ENCODE measurements around the gene OCEL1.

Gene OCEL1

DNA sequence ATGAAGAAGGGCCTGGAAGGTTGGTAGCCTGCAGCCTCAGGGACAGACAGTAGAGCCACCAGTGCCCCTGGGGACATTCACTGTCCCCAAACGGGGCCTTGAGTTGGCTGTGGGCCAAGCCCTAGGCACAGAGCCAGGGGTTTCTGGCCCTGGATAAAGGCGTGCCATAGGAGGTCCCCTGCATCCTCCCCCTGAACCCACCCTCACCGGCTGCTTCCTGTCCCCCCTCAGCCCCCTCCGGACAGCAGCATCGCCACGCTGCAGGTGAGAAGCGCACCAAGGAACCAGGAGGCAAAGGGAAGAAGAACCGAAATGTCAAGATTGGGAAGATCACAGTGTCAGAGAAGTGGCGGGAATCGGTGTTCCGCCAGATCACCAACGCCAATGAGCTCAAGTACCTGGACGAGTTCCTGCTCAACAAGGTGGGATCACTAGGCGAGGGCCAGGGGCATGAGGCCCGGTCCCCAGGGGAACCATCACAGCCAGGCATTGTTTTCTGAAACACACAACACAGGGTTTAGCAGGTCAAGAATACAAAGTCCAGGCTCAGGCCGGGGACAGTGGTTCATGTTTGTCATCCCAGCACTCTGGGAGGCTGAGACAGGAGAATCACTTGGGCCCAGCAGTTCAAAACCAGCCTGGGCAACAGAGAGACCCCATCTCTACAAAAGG lies 25.5 kb upstream of the OCEL1 start:
- Mint-ChIP-seq H3K4me1 (ENCODE audit: low read depth) (no peaks in the 10 kb centered on the region), H3K36me3 (ENCODE audit: low read depth) (peaks cover 73% of the 10 kb centered on the region), H3K27ac (no peak overlapping the region), H3K4me3 (no peak overlapping the region), H3K9me3 (no peaks in the 10 kb centered on the region), H3K27me3 (ENCODE audit: low read depth) (no peaks in the 10 kb centered on the region)
- DNase-seq (ENCODE audit: low spot score): no peak

DNA sequence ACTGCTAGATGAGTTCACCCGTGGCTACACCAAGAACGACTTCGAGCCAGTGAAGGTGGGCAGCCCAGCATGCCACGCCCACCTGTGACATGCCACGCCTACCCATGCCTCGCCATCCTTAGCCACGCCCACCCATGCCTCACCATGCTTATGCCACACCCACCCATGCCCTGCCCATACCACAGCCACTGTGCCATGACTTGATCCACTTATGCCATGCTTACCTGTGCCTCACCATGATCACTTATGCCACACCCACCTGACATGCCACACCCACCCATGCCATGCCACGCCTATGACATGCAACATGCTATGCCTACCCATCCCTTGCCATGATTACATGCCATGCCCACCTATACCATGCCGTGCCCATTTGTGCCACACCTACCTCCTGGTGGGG lies 23.8 kb upstream of the OCEL1 start:
- H3K27me3 Mint-ChIP-seq (ENCODE audit: low read depth): no peaks in the 10 kb centered on the region
- no peak overlapping the region for H3K4me3 Mint-ChIP-seq
- H3K36me3 Mint-ChIP-seq (ENCODE audit: low read depth): peaks cover 69% of the 10 kb centered on the region
- DNase-seq (ENCODE audit: low spot score): no peak
- no peak overlapping the region for H3K27ac Mint-ChIP-seq
- no peaks in the 10 kb centered on the region for H3K4me1 Mint-ChIP-seq (ENCODE audit: low read depth)
- no peaks in the 10 kb centered on the region for H3K9me3 Mint-ChIP-seq

DNA sequence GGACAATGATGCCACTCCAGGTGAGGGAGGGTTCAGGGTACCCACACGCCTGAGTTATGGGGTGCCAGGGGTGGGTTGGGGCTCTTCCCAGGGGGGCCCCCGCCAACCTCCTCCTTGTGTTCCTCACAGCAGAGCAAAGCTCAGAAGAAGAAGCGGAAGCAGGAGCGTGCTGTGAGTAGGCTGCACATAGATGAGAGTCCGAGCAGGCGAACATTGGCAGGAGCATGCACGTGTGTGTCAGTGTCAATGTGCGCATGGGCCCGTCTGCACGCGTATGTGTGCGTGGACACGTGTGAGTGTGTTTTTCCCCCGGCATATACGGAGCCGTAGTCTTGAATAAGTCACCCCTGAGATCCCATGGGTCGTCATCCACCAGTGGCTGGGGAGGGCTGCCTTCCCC lies 23.3 kb upstream of the OCEL1 start:
- no peak for DNase-seq (ENCODE audit: low spot score)
- no peaks in the 10 kb centered on the region for H3K4me1 Mint-ChIP-seq (ENCODE audit: low read depth)
- no peak overlapping the region for H3K27ac Mint-ChIP-seq
- H3K36me3 Mint-ChIP-seq (ENCODE audit: low read depth): peaks cover 64% of the 10 kb centered on the region
- H3K27me3 Mint-ChIP-seq (ENCODE audit: low read depth): no peaks in the 10 kb centered on the region
- no peak overlapping the region for H3K4me3 Mint-ChIP-seq
- H3K9me3 Mint-ChIP-seq: no peaks in the 10 kb centered on the region

DNA sequence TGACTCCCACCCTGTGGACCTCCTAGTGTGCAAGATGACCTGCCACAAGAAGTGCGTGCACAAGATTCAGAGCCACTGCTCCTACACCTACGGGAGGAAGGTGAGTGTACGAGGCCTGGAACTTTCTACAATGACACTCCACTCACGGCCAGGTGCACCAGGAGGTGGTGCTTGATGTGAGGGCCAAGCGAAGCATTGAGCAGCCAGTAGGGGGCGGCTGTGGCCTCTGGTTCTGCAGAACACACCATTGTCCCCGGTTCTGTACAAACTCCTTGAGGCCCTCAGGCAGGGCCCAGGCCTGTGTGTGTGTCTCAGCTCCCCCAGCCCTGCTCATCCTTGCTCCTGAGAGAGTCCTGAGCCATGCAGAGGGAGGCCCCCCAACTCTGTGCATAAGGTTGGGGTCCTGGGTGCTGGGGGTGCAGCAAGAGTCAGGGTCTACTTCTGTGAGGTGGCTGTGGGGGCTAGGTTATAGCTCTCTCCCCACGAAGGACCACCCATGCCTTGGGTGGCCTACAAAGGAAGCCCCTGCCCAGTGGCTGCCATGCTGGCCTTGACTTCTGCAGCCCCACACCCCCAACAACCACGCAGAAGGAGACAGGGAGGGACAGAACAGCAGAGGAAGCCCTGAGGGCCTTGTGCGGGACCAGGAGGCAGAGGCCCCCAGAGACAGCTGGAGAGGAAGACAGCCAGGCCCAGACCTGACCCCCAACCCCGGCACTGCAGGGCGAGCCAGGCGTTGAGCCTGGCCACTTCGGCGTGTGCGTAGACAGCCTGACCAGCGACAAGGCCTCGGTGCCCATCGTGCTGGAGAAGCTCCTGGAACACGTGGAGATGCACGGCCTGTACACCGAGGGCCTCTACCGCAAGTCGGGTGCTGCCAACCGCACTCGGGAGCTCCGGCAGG lies 20.5 kb upstream of the OCEL1 start:
- H3K9me3 Mint-ChIP-seq: no peaks in the 10 kb centered on the region
- DNase-seq (ENCODE audit: low spot score): peak; percentile 28
- no peak overlapping the region for H3K4me3 Mint-ChIP-seq
- H3K27me3 Mint-ChIP-seq (ENCODE audit: low read depth): no peaks in the 10 kb centered on the region
- H3K36me3 Mint-ChIP-seq (ENCODE audit: low read depth): peaks cover 64% of the 10 kb centered on the region
- peaks cover 10% of the 10 kb centered on the region for H3K4me1 Mint-ChIP-seq (ENCODE audit: low read depth)
- no peak overlapping the region for H3K27ac Mint-ChIP-seq

DNA sequence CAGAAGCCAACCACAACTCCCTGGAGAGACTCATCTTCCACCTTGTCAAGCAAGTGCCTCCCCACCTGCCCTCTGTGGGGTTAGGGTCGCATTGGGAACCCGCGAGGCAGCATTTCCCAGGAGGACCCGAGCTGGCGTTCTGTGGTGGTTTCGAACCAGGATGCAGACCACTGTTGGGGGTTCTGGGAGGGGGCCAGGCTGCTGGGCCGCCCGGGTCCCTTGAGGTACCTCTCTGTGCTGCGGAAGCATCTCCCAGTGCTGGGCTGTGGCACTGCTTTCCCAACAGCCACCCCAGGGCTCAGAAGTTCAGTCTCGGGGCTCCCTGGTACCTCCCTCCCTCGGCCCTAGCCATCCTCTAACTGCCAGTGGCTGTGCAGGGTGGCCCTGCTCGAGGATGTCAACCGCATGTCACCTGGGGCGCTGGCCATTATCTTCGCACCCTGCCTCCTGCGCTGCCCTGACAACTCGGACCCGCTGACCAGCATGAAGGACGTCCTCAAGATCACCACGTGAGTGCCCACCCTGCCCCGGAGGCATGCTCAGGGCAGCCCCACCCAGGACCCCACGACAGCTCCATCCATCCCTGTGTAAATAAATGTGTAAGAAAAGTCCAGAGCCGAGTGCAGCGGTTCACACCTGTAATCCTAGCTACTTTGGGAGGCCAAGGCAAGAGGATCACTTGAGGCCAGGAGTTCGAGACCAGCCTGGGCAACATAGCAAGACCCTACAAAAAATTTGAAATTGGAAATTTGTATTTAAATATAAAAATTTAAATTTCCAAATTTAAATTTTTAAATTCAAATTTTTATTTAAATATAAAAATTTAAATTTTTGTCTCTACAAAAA lies 19.1 kb upstream of the OCEL1 start:
- no peak for DNase-seq (ENCODE audit: low spot score)
- Mint-ChIP-seq H3K4me3 (no peak overlapping the region), H3K4me1 (ENCODE audit: low read depth) (peaks cover 10% of the 10 kb centered on the region), H3K27me3 (ENCODE audit: low read depth) (no peaks in the 10 kb centered on the region), H3K27ac (no peak overlapping the region), H3K9me3 (no peaks in the 10 kb centered on the region), H3K36me3 (ENCODE audit: low read depth) (peaks cover 52% of the 10 kb centered on the region)

DNA sequence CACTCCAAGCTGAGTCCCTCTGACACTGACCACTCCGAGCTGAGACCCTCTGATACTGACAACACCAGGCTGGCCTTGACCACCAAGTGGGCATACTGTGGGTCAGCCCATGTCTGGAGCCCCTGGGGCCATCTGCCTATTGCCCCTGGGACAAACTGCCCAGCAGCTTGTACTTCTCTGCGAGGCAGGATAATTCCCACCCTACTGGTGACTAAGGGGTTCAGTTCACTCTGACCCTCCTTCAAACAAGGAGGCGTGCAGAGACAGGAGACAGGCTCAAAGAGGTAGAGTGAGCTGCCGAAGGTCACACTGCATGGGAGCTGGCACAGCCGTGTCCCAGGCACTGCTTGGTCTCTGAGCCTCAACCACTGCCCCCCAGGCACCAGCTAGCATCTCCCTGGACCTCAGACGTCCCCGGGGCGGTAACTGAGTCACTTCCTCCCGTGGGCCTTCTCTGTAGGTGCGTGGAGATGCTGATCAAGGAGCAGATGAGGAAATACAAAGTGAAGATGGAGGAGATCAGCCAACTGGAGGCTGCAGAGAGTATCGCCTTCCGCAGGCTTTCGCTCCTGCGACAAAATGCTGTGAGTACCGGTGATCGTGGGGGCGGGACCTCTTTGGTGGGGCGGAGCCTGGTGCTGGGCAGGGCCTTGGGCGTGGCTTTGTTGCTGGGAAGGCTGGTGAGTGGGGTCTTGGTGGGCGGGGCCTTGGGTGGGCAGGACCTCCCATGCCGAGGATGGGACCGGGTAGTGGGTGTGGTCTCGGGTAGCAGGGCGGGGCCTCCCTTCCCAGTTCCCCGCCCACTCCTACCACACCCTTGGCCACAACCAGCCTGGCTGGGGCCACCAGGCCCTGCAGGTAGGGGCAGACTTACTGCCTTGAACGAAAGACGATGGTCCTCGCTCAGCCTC lies 16.6 kb upstream of the OCEL1 start:
- Mint-ChIP-seq H3K4me3 (no peak overlapping the region), H3K4me1 (ENCODE audit: low read depth) (peaks cover 10% of the 10 kb centered on the region), H3K36me3 (ENCODE audit: low read depth) (peaks cover 38% of the 10 kb centered on the region), H3K27ac (peak overlapping the region; percentile 28), H3K27me3 (ENCODE audit: low read depth) (no peaks in the 10 kb centered on the region), H3K9me3 (no peaks in the 10 kb centered on the region)
- peak; percentile 20 for DNase-seq (ENCODE audit: low spot score)

DNA sequence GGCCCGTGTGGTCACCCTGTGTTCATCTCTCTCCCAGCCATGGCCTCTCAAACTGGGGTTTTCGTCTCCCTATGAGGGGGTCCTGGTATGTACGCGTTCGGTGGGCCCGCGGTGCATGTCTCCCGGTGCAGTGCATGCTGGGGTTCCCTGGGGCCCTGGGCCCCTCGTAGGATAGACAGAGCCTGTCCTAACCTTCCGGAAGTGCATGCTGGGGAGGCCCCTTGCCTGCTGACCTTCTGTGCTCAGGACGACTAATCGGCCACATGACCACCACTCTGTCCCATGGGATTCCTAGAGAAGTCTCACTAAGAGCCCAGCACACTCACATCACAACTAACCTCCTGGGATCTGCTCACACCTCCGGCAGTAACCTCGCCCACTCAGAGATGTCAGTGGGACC lies 15.7 kb upstream of the OCEL1 start:
- no peak overlapping the region for H3K4me3 Mint-ChIP-seq
- H3K27me3 Mint-ChIP-seq (ENCODE audit: low read depth): no peaks in the 10 kb centered on the region
- H3K36me3 Mint-ChIP-seq (ENCODE audit: low read depth): peaks cover 36% of the 10 kb centered on the region
- no peak for DNase-seq (ENCODE audit: low spot score)
- peaks cover 14% of the 10 kb centered on the region for H3K4me1 Mint-ChIP-seq (ENCODE audit: low read depth)
- H3K9me3 Mint-ChIP-seq: no peaks in the 10 kb centered on the region
- H3K27ac Mint-ChIP-seq: no peak overlapping the region

DNA sequence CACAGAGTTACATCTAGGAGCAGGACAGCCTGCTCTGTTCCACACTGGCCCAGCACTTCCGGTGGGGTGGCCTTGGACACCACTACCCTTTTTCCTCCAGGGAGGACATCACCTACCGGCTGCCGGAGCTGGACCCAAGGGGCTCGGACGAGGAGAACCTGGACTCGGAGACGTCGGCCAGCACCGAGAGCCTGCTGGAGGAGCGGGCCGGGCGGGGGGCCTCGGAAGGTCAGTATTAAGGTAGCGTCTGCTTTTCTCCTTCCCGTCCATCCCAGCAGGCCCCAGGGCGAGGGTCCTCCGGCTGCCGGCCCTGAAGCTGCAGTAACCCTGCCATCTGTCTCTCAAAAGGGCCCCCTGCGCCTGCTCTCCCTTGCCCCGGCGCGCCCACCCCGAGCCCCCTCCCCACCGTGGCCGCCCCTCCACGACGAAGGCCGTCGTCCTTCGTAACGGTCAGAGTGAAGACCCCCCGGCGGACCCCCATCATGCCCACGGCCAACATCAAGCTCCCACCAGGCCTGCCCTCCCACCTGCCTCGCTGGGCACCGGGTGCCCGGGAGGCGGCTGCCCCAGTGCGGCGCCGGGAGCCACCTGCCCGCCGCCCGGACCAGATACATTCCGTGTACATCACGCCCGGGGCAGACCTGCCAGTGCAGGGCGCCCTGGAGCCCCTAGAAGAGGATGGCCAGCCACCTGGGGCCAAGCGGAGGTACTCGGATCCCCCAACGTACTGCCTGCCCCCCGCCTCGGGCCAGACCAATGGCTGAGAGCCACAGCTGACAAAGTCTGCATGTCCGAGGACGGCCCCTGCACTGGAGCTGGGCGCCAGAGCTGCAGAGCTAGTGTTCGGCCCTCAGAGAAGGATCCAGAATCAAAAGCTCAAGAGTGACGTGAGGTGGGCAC lies 14.2 kb upstream of the OCEL1 start:
- H3K27me3 Mint-ChIP-seq (ENCODE audit: low read depth): no peaks in the 10 kb centered on the region
- H3K36me3 Mint-ChIP-seq (ENCODE audit: low read depth): peaks cover 43% of the 10 kb centered on the region
- H3K9me3 Mint-ChIP-seq: no peaks in the 10 kb centered on the region
- DNase-seq (ENCODE audit: low spot score): no peak
- no peak overlapping the region for H3K27ac Mint-ChIP-seq
- no peak overlapping the region for H3K4me3 Mint-ChIP-seq
- H3K4me1 Mint-ChIP-seq (ENCODE audit: low read depth): peaks cover 20% of the 10 kb centered on the region

DNA sequence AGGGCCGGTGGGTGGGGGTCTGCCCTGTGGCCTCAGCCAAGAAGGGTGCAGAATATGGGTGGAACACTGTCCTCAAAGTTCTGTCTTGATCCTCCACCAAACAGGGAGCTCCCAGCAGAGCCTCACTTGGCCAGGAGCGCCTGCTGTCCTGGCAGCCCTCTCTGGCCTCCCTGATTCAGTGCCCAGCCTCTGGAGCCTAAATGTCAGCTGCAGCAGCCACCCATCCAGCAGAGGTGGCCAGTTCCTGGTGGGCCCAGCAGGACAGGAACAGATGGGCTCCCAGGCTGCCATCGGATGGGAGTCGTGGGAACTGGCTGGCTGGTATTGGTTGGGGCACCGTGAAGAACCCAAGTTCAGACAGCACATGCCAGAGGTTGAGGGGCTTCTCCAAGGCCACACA lies 12.7 kb upstream of the OCEL1 start:
- Mint-ChIP-seq H3K4me3 (no peak overlapping the region), H3K27ac (no peak overlapping the region), H3K36me3 (ENCODE audit: low read depth) (peaks cover 50% of the 10 kb centered on the region), H3K4me1 (ENCODE audit: low read depth) (peaks cover 20% of the 10 kb centered on the region), H3K9me3 (no peaks in the 10 kb centered on the region), H3K27me3 (ENCODE audit: low read depth) (no peaks in the 10 kb centered on the region)
- no peak for DNase-seq (ENCODE audit: low spot score)

DNA sequence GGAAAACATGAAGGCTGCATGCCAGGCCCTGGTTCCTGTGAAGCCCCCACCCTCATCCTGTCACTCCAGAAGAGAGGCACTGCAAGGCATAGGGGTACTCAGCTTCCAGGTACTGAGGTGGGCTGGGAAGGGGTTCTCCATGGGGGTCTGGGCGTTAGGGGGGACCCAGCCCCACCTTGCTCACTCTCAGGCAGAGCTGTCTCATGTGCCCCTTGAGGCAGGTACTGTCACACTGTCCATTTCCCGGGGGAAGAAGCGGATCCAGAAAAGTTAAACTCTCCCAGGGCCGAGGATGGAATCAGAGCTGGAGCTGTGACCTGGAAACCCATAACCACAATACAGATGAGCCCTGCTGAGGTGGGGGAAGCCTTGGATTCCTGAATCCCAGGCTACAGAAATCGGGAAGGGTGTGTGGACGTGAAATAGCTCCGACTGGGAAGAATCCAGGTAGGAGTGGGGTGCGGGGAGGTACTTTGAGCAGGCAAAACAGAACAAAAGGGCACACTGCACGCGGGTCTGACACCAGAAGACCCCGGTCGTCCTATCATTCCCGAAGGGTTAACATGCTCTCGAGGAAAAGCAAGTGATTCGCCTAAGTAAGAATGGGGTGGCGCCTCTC lies 11.4 kb upstream of the OCEL1 start:
- H3K4me3 Mint-ChIP-seq: peak overlapping the region; percentile 83
- H3K27me3 Mint-ChIP-seq (ENCODE audit: low read depth): no peaks in the 10 kb centered on the region
- peaks cover 14% of the 10 kb centered on the region for H3K4me1 Mint-ChIP-seq (ENCODE audit: low read depth)
- no peak for DNase-seq (ENCODE audit: low spot score)
- H3K27ac Mint-ChIP-seq: peak overlapping the region; percentile 96
- no peaks in the 10 kb centered on the region for H3K9me3 Mint-ChIP-seq
- H3K36me3 Mint-ChIP-seq (ENCODE audit: low read depth): peaks cover 45% of the 10 kb centered on the region

DNA sequence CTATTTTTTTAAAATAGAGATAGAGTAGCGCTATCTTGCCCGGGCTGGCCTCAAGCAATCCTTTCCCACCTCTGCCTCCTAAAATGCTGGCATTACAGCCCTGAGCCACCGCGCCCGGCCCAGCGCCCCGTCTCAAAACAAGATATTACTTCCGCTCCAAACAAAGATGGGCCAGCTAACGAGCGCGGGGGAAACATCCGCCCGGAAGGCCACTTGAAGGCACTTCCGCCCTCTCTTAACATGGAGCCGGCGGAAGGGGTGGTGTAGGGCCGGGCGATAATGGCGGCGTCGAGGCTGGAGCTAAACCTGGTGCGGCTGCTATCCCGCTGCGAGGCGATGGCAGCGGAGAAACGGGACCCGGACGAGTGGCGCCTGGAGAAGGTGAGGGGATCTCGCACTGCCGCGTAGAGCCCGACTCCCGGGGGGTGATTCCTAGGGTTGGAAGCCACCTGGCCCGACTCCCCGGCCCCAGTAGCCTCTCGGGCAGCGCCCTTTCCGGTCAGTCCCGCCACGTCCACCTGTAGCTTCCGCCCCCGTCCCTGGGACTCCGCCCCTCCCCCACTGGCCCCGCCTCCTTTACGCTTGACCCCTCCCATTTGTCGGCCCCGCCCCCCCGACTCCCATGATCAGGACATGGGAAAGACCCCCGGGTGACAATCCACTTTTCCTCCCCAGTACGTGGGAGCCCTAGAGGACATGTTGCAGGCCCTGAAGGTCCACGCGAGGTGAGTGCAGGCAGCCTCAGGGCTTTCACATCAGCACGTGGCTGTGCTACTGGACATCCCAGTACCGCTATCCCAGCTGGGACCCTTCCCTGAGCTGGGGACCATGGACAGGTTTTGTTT lies 10.7 kb upstream of the OCEL1 start, which contains the start of gene USE1:
Gene USE1, plus strand, starts transcription at position 231 of the 845 bp plus-strand sequence. Its CDS starts 49 bp downstream, at position 280.
- no peaks in the 10 kb centered on the region for H3K9me3 Mint-ChIP-seq
- H3K27ac Mint-ChIP-seq: peak within 1 kb of the TSS; percentile 96
- H3K4me3 Mint-ChIP-seq: peak within 1 kb of the TSS; percentile 83
- no peaks in the 10 kb centered on the region for H3K27me3 Mint-ChIP-seq (ENCODE audit: low read depth)
- H3K36me3 Mint-ChIP-seq (ENCODE audit: low read depth): peaks cover 41% of the 10 kb centered on the region
- peak; percentile 85 for DNase-seq (ENCODE audit: low spot score)
- H3K4me1 Mint-ChIP-seq (ENCODE audit: low read depth): peaks cover 10% of the 10 kb centered on the region

Measured in T-helper 2 cell treated with Interferon-gamma antibody and Interleukin-4, amounts not matched to agents 5 μg/mL and 100 μg/mL, for 36 hours (primary cell).